ENCODE measurements around the gene NPLOC4. TPM values are rescaled to one million over a fixed set of nuclear protein-coding genes. Genes with fewer than 3 reads are reported as not detected.

Gene NPLOC4
- total RNA-seq, 1 donor from 2014 or later = 44.1 TPM

DNA sequence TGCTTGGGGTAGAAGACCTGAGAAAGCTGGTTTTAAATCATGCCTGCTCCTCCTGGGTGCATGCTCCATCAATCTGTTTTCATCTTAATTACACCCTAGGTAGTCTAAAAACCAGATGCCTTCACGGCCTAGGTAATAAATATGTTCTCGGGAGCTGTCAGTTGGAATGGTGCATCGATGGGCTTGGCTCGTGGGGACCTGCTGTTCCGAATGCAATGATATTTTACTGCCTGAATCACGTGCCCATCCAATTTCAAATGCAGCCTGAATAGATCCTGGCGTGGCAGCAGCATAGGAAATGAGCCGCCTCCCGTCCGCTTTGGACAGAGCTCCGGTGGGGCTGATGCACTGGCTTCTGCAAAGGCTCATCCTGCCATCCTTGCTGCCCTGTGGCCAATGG is 65.9 kb downstream of the NPLOC4 start:
- TF ChIP-seq EZH2phosphoT487 (IDR thresholded peaks at IDR 0.05) = no peak
- TF ChIP-seq, protein P1, sequence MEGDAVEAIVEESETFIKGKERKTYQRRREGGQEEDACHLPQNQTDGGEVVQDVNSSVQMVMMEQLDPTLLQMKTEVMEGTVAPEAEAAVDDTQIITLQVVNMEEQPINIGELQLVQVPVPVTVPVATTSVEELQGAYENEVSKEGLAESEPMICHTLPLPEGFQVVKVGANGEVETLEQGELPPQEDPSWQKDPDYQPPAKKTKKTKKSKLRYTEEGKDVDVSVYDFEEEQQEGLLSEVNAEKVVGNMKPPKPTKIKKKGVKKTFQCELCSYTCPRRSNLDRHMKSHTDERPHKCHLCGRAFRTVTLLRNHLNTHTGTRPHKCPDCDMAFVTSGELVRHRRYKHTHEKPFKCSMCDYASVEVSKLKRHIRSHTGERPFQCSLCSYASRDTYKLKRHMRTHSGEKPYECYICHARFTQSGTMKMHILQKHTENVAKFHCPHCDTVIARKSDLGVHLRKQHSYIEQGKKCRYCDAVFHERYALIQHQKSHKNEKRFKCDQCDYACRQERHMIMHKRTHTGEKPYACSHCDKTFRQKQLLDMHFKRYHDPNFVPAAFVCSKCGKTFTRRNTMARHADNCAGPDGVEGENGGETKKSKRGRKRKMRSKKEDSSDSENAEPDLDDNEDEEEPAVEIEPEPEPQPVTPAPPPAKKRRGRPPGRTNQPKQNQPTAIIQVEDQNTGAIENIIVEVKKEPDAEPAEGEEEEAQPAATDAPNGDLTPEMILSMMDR (IDR thresholded peaks at IDR 0.05) = no peak
- no peak for TF ChIP-seq EZH2 (IDR thresholded peaks at IDR 0.05)
- no peaks in the 10 kb centered on the region for H3K79me2 ChIP-seq (ENCODE audit: low read depth)
- no peaks in the 10 kb centered on the region for H3F3A ChIP-seq (ENCODE audit: low read depth)
- no peak overlapping the region for H3K4me3 ChIP-seq
- no peak overlapping the region for H3K9ac ChIP-seq
- H3K4me1 ChIP-seq = no peaks in the 10 kb centered on the region
- H3K9me3 ChIP-seq (ENCODE audit: low read depth) = no peaks in the 10 kb centered on the region
- Mint-ChIP-seq H3K36me3 (peaks cover 14% of the 10 kb centered on the region), H3K27ac (no peak overlapping the region), H3K4me1 (no peaks in the 10 kb centered on the region), H3K9me3 (no peaks in the 10 kb centered on the region), H3K4me3 (no peak overlapping the region), H3K27me3 (ENCODE audit: insufficient read depth, low read depth) (no peaks in the 10 kb centered on the region)
- peaks cover 4% of the 10 kb centered on the region for H4K20me1 ChIP-seq (ENCODE audit: low read depth)
- no peaks in the 10 kb centered on the region for H3K27me3 ChIP-seq
- peaks cover under 1% of the 10 kb centered on the region for H3K36me3 ChIP-seq
- no peak overlapping the region for H3K4me2 ChIP-seq
- no peak overlapping the region for H3K27ac ChIP-seq
- H2AFZ ChIP-seq (replicated peaks) = no peak overlapping the region
- no peak for DNase-seq (ENCODE audit: low spot score)

DNA sequence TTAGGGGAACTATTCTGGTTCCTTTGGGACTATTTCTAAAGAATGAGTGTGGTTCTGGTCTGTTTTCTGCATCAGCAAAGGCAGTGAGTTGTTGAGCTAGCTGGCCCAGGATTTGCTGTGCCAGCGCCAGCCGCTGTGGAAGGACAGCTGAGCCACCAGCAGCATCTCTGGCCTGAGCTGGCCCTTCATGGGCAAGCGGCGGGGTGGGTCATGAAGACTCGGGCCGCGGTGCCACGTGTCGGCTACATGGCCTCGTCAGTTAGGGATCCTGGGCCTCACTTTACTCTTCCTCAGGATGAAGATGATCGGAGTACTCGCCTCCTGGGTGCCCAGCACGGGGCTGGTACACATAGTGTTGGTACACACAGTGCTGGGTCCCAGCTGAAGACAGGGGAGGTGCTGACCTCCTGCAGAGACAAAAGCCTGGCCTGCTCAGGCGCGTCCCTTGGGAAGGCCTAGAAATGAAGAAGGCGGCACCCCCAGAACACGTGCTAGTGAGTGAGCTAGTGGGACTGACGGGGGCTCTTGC is 66.9 kb downstream of the NPLOC4 start:
- Mint-ChIP-seq H3K27ac (no peak overlapping the region), H3K27me3 (ENCODE audit: insufficient read depth, low read depth) (no peaks in the 10 kb centered on the region), H3K4me1 (no peaks in the 10 kb centered on the region), H3K9me3 (no peaks in the 10 kb centered on the region), H3K36me3 (peaks cover 20% of the 10 kb centered on the region), H3K4me3 (no peak overlapping the region)
- Histone ChIP-seq H3K4me1 (no peaks in the 10 kb centered on the region), H3K36me3 (no peaks in the 10 kb centered on the region), H4K20me1 (ENCODE audit: low read depth) (peaks cover 4% of the 10 kb centered on the region), H2AFZ (replicated peaks) (no peak overlapping the region), H3F3A (ENCODE audit: low read depth) (no peaks in the 10 kb centered on the region), H3K79me2 (ENCODE audit: low read depth) (no peaks in the 10 kb centered on the region), H3K27ac (no peak overlapping the region), H3K9me3 (ENCODE audit: low read depth) (no peaks in the 10 kb centered on the region), H3K4me3 (no peak overlapping the region), H3K9ac (no peak overlapping the region), H3K27me3 (no peaks in the 10 kb centered on the region), H3K4me2 (no peak overlapping the region)
- TF ChIP-seq EZH2phosphoT487 (IDR thresholded peaks at IDR 0.05) (no peak), EZH2 (IDR thresholded peaks at IDR 0.05) (no peak)
- TF ChIP-seq, protein P1 (IDR thresholded peaks at IDR 0.05) = no peak
- DNase-seq (ENCODE audit: low spot score) = no peak

DNA sequence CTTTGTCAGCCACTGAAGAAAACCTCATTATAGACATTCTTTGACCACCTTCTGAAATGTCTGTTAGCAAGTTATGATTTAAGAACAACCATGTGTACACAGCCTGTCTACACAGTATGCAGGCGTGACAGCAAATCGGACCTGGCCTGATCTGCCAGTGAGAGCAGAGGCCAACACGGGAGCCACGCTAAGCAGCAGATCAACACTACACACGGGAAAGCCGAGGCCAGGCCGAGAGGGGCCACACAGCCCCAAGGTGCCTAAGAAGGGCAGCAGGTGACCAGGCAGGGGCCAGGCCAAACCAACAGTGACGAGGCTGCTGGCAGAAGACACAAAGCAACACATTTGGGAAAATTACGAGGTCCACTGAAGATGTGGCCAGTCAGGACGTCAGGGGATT is 68.5 kb downstream of the NPLOC4 start:
- no peaks in the 10 kb centered on the region for H3K4me1 Mint-ChIP-seq
- H3K27me3 Mint-ChIP-seq (ENCODE audit: insufficient read depth, low read depth) = no peaks in the 10 kb centered on the region
- H3K9me3 ChIP-seq (ENCODE audit: low read depth) = no peaks in the 10 kb centered on the region
- peaks cover 15% of the 10 kb centered on the region for H3K36me3 Mint-ChIP-seq
- no peak for DNase-seq (ENCODE audit: low spot score)
- no peaks in the 10 kb centered on the region for H3K9me3 Mint-ChIP-seq
- no peak overlapping the region for H3K4me2 ChIP-seq
- no peaks in the 10 kb centered on the region for H3K36me3 ChIP-seq
- H3K4me3 Mint-ChIP-seq = no peak overlapping the region
- H3K79me2 ChIP-seq (ENCODE audit: low read depth) = no peaks in the 10 kb centered on the region
- no peaks in the 10 kb centered on the region for H4K20me1 ChIP-seq (ENCODE audit: low read depth)
- H2AFZ ChIP-seq (replicated peaks) = no peak overlapping the region
- H3K9ac ChIP-seq = no peak overlapping the region
- H3K4me3 ChIP-seq = no peak overlapping the region
- H3F3A ChIP-seq (ENCODE audit: low read depth) = no peaks in the 10 kb centered on the region
- TF ChIP-seq, protein P1 (IDR thresholded peaks at IDR 0.05) = no peak
- TF ChIP-seq EZH2 (IDR thresholded peaks at IDR 0.05) (no peak), EZH2phosphoT487 (IDR thresholded peaks at IDR 0.05) (no peak)
- no peak overlapping the region for H3K27ac ChIP-seq
- H3K4me1 ChIP-seq = no peaks in the 10 kb centered on the region
- no peaks in the 10 kb centered on the region for H3K27me3 ChIP-seq
- H3K27ac Mint-ChIP-seq = no peak overlapping the region

Data from neural progenitor cell (in vitro differentiated cells).